ENCODE results near the gene GMIP.
"Not testable (repeated sequence)": the region's sequence is repeated elsewhere in the genome, so short reads cannot be mapped to it uniquely, and the experiment has no call there.

Gene GMIP

DNA sequence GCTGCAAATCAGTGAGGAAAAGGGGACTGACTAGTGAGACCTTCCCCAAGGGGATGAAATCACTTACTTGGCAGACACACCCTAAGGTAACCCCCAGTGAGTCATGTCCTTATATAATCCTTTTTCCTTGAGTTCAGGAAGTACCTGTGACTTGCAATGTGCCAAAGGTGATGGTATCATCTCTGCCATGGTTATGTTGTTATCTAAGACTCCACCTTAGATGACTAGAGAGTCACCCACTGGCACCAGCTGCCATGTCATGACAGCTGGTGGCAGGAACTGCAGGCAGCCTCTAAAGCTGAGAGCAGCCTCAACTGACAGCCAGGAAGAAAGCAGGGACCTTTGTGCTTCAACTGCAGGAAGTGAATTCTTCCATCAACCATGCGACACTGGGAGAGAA lies 37.4 kb downstream of the GMIP start:
- no peak for DNase-seq

DNA sequence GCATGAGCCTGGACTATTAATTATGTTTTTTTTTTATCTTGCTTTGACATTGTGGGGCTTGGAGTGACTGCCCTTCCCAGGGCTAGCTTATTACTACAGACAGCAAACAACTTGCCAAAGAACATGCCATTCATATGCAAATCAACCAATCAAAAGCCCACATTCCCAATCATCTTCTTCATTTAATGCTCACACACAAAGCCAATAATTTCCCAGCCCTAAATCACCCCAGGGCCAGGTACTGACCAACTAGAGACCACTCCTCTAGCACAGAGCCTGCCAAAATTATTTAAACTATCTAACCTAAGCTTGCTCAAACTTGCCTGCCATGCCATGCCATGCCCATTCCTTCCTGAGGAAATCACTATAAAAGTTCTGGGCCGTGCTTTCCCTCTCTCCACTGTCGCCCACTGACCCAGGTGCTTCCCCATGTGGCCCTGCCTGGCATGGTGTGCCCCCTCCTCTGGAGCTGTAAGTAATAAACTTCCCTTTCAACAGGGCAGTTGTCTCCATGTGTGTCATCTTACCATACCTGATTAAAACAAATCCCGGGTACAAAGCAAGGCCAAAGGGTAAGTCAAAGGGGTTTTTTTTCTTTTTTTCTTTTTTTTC lies 40.6 kb downstream of the GMIP start:
- no peak for DNase-seq

DNA sequence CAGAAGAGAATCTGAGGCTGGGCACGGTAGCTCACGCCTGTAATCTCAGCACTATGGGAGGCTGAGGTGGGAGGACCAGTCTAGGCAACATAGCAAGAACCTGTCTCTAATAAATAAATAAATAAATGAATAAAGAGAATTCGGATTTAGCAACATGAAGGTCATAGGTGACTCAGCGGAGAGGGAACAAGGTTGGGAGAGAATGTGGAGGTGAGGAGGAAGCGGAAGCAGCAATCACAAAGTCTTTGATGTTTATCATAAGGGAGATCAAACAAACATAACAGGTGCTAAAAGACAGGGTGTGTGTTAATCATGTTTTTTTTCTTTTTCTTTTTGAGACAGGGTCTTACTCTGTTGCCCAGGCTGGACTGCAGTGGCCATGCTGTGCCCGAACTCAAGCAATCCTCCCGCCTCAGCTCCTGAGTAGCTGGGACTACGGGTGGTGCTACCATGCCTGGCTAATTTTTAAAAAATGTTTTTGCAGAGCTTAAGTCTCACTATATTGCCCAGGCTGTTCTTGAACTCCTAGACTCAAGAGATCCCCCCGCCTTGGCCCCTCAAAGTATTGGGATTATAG lies 41.2 kb downstream of the GMIP start:
- DNase-seq = no peak

DNA sequence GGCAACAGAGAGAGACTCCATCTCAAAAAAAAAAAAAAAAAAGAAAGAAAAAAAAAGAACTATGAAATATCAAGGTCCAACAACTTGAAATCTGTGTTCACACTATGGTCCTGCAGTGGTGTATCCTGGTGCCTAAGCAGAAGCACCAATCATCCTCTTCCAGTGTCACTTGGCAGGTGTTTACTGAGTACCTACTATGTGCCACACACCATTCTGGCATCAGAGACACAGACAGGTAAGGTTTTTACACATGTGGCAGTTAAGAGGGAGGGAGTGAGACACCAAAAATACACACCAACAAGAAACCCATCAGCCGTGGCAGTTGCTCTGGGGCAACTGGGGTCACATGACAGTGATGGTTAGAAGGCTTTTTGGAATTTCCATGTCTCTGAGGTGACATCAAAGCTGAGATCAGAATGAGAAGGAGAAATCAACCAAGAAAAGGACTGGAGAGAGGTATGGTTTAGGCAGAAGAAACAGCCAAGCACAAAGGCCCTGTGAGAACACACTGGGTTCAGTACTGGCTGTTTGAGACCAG lies 42.6 kb downstream of the GMIP start:
- DNase-seq = no peak

DNA sequence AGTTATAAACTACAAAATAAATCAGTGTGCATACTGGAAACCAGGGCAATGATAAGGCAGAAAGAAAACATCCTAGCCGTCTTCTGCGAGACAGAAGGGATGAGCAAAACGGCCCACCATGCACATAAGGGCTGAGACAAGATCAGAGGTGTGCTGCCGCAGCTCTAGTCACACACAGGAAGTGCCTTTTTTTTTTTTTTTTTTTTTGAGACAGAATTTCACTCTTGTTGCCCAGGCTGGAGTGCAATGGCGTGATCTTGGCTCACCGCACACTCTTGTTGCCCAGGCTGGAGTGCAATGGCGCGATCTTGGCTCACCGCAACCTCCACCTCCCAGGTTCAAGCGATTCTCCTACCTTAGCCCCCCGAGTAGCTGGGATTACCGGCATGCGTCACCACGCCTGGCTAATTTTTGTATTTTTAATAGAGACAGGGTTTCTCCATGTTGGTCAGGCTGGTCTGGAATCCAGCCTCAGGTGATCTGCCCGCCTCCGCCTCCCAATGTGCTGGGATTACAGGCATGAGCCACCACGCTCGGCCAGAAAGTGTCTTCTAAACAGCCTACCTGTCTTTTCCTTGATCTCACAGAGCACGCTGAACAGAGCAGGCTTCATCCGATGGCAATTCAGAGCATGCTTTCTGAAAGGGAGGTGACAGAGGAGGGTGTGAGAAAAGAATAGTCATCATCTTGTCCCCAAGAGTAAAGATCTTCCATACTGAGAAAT lies 44.6 kb downstream of the GMIP start:
- not testable (repeated sequence) for DNase-seq

DNA sequence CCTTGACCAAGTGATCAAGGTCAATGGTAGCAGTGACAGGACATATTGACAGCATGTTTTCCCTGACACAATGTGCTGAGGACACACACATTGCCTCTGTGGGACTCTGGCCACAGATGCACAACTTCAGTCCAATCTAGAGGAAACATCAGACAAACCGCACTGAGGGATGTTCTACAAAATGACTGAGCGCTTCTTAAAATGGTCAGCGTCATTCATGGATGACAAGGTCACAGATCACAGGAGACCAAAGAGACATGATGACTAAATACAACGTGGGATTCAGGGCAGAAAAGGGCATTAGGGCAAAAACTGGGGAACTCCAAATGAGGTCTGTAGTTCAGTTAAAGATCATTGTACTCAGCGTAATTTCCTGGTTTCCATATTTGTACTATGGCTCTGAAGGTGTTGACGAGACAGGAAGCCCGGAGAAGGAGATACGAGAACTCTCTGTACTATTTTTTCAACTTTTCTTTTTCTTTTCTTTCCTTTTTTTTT lies 45.6 kb downstream of the GMIP start:
- no peak for DNase-seq

DNA sequence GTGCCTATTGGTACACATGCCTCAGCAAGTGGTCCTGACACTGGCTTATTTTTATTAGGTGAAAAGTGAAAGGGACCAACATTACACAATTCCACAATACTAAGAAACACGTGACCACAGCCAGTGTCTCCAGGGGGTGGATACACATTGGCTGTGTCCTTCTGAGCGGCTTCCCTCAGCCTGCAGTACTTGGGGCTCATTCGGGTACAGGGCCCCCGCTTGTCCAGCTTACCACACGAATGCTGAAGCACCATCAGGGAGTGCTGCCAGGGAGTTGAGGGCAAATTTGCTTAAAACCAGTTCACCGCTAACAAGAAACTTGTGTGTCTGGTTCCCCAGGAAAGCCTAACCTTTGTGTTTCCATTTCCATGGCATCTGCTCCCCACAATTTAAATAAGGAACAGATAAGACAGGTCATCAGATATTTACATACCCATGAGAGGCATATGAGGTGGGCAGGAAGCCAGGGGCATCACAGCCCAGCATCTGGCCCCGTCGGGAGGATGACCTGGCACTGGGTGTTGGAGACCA lies 48.2 kb downstream of the GMIP start:
- DNase-seq = no peak

DNA sequence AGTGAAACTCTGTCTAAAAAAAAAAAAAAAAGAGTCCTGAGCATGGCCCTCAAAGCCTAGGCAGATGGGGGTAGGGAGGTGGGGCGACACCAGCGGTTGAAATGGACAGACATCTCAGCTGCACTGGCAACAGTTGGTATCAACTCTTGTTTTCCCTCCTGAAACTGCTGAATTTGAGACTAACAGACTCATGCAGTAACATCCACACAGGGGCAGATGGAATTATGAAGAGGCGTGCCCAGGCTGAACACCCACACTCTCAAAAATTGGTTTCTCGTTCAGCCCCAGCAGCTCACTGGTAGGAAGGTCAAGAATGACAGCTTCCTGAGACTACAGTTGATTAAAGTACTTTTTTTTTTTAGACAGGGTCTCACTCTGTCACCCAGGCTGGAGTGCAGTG lies 49.1 kb downstream of the GMIP start:
- DNase-seq = no peak

DNA sequence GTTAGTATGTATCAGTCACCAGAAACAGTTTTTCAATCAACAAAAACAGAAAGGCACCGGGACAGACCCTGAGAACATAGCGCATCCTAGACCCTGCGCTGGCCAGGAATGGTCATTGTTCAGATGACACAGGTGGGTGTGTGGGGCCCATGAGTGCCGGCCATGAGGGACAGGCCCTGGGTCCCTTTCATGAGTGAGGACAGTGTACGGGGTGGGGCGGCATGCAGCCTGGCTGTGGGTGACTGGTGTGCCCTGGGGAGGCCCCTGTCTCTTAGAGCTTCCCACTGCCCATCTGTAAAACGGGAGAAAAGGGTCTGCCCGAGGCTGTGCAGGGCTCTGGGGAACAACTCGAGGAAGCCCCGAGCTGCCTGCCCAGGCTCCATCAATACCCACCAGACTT lies 50.8 kb downstream of the GMIP start:
- DNase-seq = no peak

DNA sequence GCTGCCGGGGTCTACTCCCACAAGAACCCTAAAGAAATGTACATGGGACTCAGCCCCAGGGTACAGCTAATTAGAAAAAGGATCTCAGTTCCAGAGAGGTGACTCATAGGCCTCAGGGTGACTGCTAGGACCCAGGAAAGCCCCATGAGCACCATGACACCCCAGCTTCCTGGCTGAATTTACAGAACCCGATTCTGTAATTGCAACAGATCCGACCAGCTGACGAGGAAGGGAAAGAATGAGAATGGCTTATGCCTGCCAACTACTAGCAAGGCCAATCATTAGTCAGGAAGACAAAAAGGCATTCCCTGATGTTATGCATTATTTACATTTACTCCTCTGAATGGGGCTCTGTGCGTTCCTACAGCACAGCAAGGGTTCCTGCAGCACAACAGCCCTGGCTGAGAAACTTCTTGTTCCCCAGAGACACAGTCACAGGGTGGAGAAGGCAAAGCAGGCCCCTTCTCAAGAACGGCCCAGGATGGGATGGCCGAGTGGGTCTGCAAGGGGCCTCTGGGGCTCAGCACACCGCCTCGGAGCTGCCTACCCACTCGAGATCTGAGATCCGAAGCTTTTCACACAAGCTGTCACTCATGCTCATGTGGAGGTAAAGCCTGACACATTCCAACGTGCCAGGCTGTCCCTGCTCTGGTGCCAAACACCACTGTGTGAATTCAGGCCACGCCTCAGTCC lies 52.2 kb downstream of the GMIP start:
- DNase-seq = no peak

DNA sequence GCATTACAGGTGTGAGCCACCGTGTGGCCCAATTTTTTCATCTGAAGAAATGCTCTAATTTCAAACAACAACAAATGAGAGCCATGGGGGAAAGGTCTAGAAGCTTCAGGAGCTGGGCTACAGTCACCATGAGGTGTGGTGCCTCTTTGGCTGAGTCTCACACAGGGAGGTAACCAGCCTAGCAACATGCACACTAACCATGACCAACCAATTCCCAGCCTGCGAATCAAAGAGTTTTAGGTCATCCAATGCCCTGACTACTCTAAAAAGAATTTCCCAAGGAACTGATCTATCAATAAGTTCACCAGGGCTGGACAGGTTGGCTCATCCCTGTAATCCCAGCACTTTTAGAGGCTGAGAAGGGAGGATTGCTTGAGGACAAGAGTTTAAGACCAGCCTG lies 54.9 kb downstream of the GMIP start:
- DNase-seq = no peak

DNA sequence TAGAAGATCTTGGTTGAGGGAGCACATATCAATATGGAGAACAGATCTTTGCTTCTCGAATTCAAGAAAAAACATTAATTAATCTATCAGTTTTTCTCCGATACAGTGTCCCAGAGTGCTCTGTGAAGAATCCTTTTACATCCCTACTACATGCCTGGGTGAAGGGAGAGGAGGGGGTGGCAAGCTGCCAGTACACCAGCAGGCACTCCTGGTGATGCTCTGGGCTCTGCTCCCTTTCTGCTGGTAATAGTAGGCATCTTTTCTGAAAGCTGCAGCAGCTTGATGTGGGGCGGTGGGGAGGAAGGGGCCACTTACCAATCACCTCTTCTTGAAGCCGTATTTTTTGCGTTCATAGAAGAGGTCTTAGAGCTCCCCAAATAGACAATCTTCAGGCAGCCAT lies 55.7 kb downstream of the GMIP start:
- DNase-seq = no peak

DNA sequence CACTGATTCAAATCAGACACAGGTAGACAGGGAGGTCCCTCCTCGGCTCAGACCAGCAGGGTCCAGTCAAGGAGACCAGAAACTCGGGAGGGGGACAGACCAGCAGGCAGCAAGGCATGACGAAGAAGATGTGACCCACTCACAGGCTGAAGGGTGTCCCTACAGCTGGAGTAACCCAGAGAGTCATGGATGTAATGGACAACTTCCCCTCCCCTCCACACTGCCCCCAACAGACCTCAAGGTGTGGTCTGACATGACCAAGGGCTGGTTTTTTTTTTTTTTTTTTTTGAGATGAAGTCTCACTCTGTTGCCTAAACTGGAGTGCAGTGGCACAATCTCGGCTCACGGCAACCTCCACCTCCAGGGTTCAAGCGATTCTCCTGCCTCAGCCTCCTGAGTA lies 59.1 kb downstream of the GMIP start:
- DNase-seq = no peak

DNA sequence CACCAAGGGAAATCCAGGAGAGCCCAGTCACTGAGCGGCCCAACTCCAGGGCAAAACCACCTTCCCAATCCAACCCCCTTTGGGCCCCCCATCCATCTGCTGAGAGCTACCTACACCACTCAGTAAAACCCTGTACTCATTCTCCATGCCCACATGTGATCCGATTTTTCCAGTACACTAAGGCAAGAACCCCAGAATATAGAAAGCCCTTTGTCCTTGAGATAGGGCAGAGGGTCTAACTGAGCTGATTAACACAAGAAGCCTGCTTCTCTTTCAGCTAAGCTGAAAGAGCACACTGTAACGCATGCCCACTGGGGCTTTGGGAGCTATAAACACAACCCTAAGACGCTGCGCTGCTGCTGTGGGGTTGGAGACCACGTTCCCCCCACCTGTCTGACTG lies 61.0 kb downstream of the GMIP start:
- DNase-seq = no peak

DNA sequence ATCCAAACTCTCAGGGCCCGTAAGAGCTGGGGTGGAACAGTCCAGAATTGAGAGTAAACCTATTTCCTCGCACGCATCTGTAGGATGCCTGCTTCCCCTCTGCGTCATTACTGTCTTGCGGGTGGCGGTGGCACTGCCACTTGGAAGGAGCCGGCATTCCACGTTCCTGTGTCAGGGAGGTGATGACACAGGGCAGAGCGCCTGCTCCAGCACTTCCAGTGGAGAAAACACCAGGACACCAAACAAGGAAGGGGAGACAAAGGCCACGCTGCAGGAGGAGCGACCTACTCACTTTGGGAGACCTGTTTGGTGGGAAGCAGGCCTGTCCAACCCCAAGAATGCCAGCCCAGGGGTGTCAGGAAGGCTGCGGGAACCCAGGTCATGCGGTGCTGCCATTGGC lies 62.1 kb downstream of the GMIP start:
- DNase-seq = no peak

DNA sequence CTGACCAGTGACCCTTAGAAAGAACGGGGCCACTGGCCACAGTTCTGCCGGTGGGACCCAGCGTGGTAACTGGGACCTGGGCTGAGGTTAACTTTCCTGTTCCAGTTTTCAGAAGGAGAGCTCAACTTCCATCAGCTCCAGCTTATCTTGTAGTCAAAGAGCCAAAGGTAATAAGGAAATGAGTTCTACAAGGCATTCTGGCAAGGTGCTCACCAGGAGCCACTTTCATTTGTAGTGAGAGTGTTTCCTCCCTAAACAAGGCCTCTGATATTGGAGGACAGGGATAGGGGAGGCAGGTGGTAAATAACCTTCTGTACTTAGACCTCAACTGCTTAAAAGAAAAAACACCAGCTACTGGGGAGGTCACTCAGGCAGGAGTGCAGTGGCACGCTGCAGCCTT lies 63.0 kb downstream of the GMIP start:
- DNase-seq = no peak

DNA sequence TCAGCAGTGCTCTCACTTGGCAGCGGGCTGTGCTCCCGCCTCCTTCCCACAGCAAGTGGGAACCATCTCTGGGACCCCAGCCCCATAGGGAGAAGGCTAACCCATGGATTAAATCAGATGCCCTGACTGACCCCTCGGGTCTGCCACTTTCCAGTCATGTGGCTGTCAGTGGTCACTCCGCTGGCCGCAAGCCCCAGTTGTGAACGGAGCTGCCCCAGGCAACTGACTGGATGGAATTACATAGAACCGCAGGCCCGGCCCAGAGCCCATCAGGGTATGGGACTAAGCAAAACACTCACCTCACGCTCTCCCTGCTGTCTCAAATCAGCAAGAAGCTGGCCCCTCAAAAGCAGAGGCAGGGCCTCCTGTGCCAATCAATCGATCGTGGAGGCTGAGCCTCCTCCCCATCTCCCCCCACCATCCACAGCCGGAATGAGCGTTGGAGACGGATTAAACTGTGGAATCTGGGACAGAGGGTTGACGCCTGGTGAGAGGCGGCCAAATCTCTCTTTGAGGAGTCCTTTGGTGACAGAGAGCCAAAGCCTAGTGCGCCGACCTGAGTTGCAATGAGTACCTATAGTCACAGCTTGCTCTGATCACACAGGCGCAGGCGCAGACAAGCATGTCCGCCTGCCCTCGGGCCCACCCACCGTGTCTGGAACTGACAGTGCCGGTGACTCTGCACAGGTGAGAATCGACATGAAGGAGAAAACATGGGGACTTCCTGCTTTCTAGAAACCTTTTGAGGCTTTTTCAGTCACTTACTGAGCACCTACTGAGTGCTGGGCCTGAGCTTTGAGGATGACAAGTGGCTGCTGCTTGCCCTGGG lies 63.7 kb downstream of the GMIP start:
- no peak for DNase-seq
